Measurements from ENCODE around the gene ATP6V0A4.
"Not testable (repeated sequence)": the region's sequence is repeated elsewhere in the genome, so short reads cannot be mapped to it uniquely, and the experiment has no call there.

Gene ATP6V0A4

GRCh38 chr7:138816650-138817049 lies 18.7 kb upstream of the ATP6V0A4 start:
- H3K9me3 ChIP-seq = no peaks in the 10 kb centered on the region
- no peaks in the 10 kb centered on the region for H3K27me3 ChIP-seq
- no peaks in the 10 kb centered on the region for H3K4me1 ChIP-seq (ENCODE audit: control insufficient read depth in 1 of 2, insufficient read depth in 1 of 2, low read depth in 1 of 2, low read length in 1 of 2)
- H3K27ac ChIP-seq = no peak overlapping the region
- TF ChIP-seq CTCF (IDR thresholded peaks at IDR 0.05) = no peak
- H3K36me3 ChIP-seq = no peaks in the 10 kb centered on the region
- no peak overlapping the region for H3K4me3 ChIP-seq (ENCODE audit: low read depth in 1 of 2, low read length in 1 of 2)

GRCh38 chr7:138814816-138815332 lies 16.9 kb upstream of the ATP6V0A4 start:
- Histone ChIP-seq H3K36me3 (no peaks in the 10 kb centered on the region), H3K4me1 (ENCODE audit: control insufficient read depth in 1 of 2, insufficient read depth in 1 of 2, low read depth in 1 of 2, low read length in 1 of 2) (no peaks in the 10 kb centered on the region), H3K4me3 (ENCODE audit: low read depth in 1 of 2, low read length in 1 of 2) (no peak overlapping the region), H3K27ac (no peak overlapping the region), H3K27me3 (no peaks in the 10 kb centered on the region), H3K9me3 (no peaks in the 10 kb centered on the region)
- no peak for TF ChIP-seq CTCF (IDR thresholded peaks at IDR 0.05)

- Histone ChIP-seq H3K27me3 (no peaks in the 10 kb centered on the region), H3K36me3 (no peaks in the 10 kb centered on the region), H3K4me3 (ENCODE audit: low read depth in 1 of 2, low read length in 1 of 2) (no peak overlapping the region), H3K27ac (no peak overlapping the region), H3K4me1 (ENCODE audit: control insufficient read depth in 1 of 2, insufficient read depth in 1 of 2, low read depth in 1 of 2, low read length in 1 of 2) (no peaks in the 10 kb centered on the region), H3K9me3 (no peaks in the 10 kb centered on the region)
- TF ChIP-seq CTCF (IDR thresholded peaks at IDR 0.05) = no peak
Observed at GRCh38 chr7:138813945-138814344, 15.9 kb upstream of the ATP6V0A4 start.

GRCh38 chr7:138811327-138811726 lies 13.3 kb upstream of the ATP6V0A4 start:
- not testable (repeated sequence) for H3K4me1 ChIP-seq (ENCODE audit: control insufficient read depth in 1 of 2, insufficient read depth in 1 of 2, low read depth in 1 of 2, low read length in 1 of 2); H3K27me3 ChIP-seq; H3K36me3 ChIP-seq; H3K4me3 ChIP-seq (ENCODE audit: low read depth in 1 of 2, low read length in 1 of 2); H3K9me3 ChIP-seq; H3K27ac ChIP-seq

GRCh38 chr7:138809346-138809745 lies 11.3 kb upstream of the ATP6V0A4 start:
- Histone ChIP-seq H3K4me3 (ENCODE audit: low read depth in 1 of 2, low read length in 1 of 2) (no peak overlapping the region), H3K27ac (no peak overlapping the region), H3K9me3 (no peaks in the 10 kb centered on the region), H3K36me3 (no peaks in the 10 kb centered on the region), H3K27me3 (no peaks in the 10 kb centered on the region), H3K4me1 (ENCODE audit: control insufficient read depth in 1 of 2, insufficient read depth in 1 of 2, low read depth in 1 of 2, low read length in 1 of 2) (no peaks in the 10 kb centered on the region)
- no peak for TF ChIP-seq CTCF (IDR thresholded peaks at IDR 0.05)

GRCh38 chr7:138804618-138805017 lies 6.6 kb upstream of the ATP6V0A4 start:
- no peak overlapping the region for H3K4me3 ChIP-seq (ENCODE audit: low read depth in 1 of 2, low read length in 1 of 2)
- H3K36me3 ChIP-seq = no peaks in the 10 kb centered on the region
- H3K9me3 ChIP-seq = no peaks in the 10 kb centered on the region
- H3K27me3 ChIP-seq = no peaks in the 10 kb centered on the region
- H3K4me1 ChIP-seq (ENCODE audit: control insufficient read depth in 1 of 2, insufficient read depth in 1 of 2, low read depth in 1 of 2, low read length in 1 of 2) = no peaks in the 10 kb centered on the region
- H3K27ac ChIP-seq = no peak overlapping the region
- no peak for TF ChIP-seq CTCF (IDR thresholded peaks at IDR 0.05)

Measured in neutrophil (primary cell).